Activated CD8-positive, alpha-beta memory T cell treated with anti-CD3 and anti-CD28 coated beads, Interleukin-2, amount 50 U/mL, for 4 hours (primary cell): ENCODE results near the gene MEX3C.

Experiments
- DNase-seq: peaks from one replicate; pipeline ENCODE4 v3.0.0-alpha.2; 2020

Gene MEX3C

DNA sequence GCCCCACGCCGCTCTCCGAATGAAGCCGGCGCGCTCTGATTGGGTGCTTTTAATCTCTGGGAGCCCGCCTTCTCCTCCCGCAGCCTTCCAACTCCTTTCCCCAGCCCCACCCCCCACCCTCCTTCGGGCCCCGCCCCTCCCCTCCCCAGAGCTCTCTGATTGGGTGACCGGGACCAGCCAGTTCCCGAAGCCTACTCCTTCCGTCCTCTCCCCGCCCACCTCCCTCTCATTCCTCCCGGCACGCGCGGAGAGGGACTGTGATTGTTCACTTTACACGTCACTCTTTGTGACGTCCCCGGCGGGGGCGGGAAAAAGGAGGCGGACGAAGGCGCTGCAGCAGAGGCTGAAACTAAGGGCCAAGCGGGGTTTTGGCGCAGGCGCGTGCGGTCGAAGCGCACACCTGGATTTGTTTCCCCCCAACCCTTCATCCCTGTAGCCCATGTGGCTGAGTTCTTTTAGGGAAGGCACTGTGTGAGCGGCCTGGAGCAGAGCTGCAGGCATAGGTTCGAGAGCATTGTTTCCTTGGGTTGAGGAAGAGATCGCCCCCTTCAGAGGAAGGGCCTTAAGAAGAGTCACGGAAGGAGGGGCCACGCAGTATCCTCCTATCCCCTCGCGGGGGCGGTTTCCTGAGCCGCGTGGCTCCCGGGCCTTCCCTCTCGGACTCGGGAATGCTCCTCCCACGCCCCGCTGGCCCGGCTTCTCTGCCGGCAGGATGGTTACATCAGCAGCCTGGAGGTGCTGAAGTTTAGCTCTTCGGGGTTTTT, at the start of gene MEX3C:
Gene MEX3C, minus strand, starts transcription at position 21 of the 764 bp plus-strand sequence. CDS start 361 bp downstream, outside the sequence.
- peak; percentile 100 for DNase-seq

DNA sequence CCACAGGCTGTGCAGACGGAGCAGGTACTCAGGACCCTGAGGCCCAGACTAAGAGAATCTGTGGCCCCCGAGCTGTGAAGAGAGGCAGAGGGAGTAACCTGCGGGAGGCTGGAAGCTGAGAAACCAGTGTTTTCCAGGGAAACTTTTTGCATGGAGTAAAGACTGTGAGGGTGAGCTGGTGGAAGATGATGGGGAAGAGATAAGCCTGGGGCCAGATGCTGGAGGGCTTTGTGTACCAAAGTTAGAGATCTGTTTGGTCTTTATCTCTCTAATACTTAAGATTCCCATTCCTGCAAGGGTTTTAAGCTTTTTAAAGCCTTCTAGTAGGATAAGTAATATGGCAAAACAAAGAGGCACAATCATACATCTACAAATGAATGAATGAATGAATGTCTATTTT, 43.7 kb upstream of the MEX3C start:
- DNase-seq = no peak

DNA sequence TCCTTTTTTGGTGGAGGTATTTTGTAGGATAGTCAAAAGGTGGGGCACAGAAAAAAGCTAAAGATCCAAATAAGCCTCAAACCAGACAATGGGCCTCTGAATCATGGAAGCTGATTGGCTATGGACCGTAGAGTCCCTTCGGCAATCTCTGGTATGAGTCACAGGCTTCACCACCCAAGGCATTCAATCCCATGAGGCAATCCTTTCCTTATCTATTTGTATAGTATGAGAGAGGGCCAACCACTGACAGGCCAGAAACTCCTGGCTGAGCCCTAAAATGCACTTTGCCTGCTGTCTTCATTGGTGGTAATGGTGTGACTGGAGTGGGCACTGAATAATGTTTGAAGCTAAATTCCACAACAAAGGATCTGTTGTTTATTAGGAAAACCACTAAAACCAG, 38.7 kb upstream of the MEX3C start:
- DNase-seq = no peak

GRCh38 chr18:51235009-51235789, 37.7 kb upstream of the MEX3C start:
- peak; percentile 17 for DNase-seq

DNA sequence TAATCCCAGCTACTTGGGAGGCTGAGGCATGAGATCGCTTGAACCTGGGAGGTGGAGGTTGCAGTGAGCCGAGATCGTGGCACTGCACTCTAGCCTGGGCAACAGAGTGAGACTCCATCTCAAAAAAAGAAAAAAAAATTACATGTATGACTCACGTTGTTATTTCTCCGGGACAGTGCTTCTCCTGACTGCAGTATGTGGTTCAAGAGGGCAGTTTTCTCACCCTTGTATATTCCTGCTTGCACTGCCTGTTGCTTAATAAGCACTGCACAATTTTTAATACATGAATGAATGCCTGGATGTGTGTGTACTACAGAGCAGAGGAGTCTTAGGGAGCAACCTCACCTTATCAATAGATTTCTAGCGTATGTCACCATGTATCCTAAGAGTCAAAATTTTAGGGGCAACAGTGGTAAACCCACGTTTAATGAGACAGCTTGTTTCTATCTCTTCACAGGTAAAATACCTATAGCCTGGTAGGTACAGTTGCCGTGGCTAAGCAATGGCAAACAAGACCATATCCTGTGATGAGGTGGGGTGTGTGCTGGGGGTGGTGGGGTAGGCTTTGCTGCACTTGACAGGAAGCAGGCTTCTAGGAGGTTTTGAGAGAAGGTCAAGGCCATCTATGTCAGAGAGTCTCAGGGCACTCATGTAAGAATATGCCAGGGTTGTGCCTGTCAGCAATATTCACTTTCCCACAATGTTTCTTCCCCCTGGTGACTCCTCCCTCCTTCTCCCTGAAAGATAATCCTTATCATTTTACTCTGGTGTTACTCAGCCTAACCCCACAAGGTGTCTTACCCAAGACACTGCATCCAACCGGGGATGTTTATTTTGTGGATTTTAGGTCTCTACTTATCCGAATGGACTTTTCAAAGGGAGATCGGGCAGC, 36.9 kb upstream of the MEX3C start:
- DNase-seq = no peak

DNA sequence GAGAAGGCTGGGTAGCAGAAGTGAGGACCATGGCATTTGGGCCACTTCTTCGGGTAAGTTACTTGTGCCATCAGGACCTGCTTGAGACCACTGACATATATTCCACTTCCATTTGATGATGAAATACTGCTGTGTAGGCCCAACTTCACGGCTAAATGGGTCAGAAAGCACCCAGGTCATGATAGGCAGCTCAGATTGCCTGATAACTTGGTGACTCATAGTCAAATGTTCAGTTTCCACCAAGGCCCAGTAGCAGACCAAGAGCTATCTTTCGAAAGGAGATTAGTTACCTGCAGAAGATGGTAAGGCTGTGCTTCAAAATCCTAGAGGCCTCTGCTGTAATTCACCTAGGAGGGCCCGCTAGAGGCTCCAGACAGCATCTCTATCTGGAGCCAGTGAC, 31.8 kb upstream of the MEX3C start:
- no peak for DNase-seq

DNA sequence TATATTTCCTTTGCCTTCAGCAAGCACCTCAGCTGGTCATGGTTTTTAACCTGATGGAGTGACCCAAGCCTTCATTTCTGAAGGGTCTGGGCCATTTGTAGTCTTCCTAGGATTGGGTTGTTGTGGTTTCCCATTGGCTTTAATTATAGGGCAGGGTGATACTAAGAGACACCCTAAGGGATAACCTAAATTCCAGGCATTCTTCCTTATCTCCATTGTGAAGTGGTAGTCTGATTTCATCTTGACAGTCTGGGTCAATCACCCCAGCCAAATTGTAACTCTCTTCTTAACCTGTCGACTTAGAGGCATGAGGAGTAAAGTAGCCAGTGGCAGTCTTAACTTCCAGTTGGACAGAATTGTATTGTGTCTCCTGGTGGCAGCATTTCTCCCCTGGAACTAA, 30.2 kb upstream of the MEX3C start:
- DNase-seq = no peak

DNA sequence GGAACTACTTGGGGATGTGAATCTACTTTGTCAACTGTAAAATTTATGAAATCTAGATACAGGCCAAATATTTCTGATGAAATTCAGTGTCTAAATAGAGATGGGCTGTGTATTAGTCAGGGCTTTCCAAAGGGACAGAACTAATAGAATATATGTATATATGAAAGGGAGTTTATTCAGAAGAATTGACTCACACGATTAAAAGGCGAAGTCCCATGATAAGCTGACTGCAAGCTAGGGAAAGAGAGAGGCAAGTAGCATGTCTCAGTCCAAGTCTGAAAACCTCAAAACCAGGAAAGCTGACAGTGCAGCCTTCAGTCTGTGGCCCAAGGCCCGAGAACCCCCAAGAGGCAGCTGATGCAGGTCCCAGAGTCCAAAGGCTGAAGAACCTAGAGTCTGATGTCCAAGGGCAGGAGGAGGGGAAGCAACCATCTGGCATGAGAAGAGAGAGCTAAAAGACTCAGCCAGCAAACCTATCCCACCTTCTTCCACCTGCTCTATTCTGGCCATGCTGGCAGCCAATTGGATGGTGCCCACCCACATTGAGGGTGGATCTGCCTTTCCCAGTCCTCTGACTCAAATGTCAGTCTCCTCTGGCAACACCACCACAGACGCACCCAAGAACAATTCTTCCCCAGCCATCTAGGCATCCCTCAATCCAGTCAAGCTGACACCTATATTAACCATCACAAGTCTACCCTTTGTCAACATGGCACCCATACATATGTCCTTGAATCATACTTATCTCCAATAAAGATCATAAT, 29.3 kb upstream of the MEX3C start:
- no peak for DNase-seq

DNA sequence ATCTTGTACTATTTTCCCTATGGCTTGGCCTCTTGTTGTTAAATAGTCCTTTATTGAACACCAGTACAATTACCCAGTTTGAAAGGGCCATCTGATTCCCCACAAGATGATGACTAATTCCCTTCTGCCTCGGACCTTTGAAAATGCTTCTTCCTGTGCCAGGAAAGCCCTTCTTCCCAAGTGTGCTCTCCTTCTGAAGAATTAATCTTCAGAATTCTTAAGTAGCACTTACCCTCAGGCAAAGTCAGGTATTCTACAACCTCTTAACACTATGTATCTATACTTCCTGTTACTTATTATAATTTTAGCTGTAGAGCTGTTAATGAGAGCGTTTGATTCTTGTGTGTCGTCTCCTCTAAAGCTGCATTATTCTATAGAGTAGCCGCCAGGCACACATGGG, 28.6 kb upstream of the MEX3C start:
- DNase-seq = no peak

DNA sequence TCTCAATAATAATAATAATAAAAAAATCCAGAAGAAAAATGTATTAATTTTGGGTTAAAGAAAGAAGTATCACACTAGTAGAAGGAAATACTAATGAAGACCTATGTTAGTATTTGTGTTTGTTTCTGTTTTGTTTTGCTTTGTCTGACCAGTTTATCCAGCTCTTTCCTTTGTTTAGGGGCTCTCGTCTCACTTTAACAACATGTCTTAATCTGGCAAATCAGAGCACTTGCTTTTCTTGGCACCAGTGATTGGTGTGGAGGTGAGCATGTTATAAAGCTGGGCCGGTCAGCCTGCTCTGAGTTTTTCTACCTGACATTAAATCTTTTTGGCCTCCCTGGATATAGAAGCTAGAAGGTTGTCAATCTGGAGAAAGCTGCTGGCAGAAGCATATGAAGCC, 15.1 kb upstream of the MEX3C start:
- DNase-seq = no peak

DNA sequence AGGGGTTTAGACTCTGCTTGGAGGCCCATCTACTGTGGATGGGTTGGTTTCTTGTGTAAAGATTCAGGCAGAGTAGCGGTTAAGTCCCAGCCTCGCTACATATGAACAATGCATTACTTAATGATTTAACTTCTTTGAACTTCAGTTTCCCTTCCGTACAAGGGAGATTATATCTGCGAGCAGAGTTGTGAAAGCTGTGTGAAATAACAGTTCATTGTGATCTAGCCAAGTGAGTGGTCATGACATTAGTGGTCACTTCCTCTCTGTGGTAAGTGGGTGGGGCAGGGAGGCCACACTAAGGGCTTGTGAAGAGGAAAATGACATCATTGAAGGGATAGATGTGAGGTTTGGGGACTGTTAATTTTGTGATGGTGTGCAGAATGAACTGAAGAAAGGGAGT, 14.1 kb upstream of the MEX3C start:
- no peak for DNase-seq

- no peak for DNase-seq
These were observed 445 bp downstream of the MEX3C start for GRCh38 chr18:51196811-51197660.

DNA sequence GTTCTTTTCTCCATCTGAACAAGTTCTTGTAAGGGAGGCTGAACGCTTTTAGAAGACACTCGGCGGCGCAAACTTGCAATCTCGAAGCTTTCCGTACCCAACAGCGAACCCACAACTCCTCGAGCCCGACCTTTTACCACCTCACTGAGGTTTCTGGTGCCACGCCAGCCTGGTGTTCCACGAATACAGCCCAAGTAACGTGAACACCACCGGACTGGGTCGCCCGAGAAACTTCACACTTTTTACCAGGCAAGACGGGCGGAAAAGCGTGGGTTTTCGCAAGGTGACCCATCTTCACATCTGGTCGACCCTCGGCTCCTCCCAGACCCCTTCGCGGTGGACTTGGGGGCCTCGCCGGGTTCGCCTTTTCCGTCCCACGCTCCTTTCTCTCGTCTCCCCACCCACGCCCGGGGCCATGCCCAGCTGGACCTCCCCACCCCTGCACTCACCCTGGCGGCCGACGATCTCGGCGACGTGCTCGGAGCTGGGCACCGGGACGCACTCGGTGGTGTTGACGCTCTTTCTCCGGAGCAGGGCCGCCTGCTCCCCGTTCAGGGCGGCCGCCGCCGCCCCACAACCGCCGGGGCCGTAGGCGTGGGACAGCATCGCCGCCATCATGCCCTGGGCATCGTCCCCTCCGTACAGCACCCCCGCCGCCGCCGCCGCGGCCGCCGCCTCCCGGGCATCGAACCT, 1.2 kb downstream of the MEX3C start:
- peak; percentile 53 for DNase-seq

DNA sequence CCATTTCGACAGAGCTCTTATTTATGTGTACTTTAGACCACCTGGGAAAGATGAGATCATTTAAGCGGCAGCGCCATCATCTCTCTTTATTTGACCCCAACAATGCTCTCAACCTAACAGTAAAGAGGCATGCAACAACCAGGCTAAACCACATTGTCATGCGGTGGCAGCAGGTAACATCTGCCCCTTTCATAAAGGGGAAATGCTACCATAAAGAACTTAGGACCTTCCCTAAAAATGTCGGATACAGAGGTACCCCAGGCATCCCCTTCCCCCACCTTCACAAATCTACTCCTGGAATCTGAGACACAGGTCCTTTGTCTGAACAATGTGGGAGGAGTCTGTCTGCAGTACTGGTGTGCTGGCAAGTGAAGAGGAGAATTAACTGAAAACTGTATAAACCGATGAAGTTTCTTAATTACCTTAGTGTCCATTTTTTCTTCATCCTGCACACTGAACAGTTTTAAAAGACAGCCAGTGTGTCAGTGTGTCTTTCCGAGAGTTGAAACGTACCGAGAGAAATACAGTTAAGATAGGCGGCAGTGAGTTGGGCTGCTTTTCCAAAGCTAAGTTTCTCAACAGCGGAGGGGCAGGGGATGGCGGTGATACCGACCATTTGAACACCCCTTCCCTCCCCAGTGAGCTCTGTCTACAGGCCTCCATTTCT, 1.9 kb downstream of the MEX3C start:
- no peak for DNase-seq

DNA sequence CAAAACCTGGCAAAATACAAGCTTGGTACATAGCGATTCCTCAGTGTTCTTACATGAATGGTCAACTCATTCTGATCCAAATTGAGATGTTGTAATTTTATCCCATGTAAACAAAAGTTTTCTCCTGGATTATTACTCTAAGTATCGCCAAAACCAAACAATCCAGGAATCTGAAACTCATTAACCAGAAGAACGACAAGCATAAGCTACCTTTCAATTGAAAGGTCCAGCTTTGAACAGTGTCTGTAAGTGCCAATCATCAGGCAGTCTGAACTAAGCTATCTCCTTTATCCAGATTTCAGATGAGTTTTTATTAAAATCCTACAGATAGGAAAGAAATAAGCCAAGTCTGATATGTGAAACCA, 2.4 kb downstream of the MEX3C start:
- no peak for DNase-seq

- DNase-seq = no peak
These were observed 2.9 kb downstream of the MEX3C start for GRCh38 chr18:51194604-51195003.

GRCh38 chr18:51193621-51194287, 3.7 kb downstream of the MEX3C start:
- no peak for DNase-seq

DNA sequence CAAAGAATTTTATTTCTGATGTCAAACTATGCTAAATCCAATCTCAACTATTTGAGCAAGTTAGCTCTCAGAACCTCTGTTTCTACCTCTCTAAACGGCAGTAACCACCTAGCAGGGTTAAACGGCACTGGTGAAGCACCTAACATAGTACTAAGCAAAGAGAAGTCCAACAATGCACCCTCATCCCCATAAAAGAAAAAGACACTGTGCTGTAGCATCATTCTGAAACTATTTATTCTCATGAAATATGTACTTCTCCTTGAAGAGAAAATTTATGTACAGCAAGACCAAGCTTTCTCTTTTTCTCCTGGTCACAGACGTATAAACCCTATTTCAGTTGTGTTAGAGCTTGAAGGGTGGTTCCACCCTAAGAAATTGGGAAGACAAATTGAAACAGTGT, 4.8 kb downstream of the MEX3C start:
- no peak for DNase-seq

GRCh38 chr18:51192026-51192425, 5.5 kb downstream of the MEX3C start:
- no peak for DNase-seq
